DMS79 (cell line): Measurements from ENCODE around the gene POLR2M.

Source experiments
- DNase-seq: peaks from one replicate; lab custom pipeline; 2025; lab: John Stamatoyannopoulos, UW

The POLR2M gene

DNA sequence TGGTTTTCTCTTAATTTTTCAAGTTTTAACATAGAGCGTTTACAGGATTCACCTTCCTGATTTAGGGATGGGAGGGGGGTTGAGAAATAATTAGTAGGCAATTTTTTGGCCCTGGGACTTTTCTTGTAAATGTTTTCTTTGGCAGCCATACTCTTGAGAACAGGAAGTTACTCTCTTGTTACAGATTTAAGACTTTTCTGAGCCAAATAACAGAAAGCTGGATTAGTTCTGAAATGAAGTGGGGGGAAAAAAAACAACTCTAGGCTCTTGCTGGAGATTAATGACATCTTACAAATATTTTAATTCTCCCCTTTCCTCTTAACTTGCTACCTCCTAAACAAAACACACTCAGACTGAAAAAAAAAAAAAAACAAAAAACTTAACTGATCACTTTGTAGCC is 13.8 kb upstream of the POLR2M start:
- no peak for DNase-seq

DNA sequence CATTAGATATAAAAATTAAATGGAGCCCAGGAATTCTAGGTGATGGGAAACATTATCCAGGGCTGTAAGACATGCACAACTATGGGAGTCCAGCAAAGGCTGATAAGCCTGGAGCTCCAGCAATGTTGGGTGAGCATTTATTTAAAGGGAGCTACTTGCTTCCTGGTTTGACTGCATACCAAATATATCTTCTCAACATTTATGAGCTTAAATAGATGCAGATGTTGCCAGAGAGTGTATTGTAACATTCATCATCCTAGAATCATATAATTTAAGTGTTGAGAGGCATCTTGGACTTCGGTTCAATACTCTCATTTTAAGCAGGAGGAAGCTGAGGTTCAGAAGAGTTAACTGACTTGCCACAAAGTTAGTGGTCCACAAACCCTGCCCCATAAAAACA is 12.2 kb upstream of the POLR2M start:
- DNase-seq: no peak

DNA sequence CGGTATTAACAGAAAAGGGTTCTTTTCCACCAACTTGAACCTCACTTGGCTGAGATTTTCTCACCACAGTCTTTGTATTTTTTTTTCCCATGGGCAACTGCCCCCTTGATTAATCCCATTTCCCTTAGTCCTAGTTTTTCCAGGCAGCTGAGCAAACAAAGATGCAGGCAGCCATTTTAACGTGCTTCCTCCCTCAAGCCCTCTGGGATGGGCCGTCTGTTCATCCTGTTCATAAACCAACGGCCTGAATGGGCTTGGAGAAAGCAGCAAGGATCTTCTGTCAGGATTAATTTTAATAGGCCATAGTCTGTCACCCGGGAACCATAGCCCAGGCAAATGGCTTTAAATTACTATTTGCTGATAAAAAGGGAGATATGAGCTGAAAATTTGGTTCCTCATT is 10.4 kb upstream of the POLR2M start:
- no peak for DNase-seq

DNA sequence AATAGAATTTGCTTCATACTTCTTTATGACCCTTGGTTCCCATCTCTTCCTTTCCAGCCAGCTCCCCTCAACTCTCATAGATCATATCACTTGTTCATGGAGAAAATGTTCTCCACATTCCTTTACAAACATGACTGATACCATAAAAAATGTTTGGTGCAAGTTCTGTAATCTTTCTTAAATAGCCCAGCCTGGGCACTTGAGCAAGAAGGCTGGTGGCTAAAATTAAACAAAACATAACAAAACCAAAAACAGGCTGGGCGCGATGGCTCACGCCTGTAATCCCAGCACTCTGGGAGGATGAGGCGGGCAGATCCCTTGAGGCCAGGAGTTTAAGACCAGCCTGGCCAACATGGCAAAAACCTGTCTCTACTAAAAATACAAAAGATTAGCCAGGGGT is 8.9 kb upstream of the POLR2M start:
- DNase-seq: no peak

DNA sequence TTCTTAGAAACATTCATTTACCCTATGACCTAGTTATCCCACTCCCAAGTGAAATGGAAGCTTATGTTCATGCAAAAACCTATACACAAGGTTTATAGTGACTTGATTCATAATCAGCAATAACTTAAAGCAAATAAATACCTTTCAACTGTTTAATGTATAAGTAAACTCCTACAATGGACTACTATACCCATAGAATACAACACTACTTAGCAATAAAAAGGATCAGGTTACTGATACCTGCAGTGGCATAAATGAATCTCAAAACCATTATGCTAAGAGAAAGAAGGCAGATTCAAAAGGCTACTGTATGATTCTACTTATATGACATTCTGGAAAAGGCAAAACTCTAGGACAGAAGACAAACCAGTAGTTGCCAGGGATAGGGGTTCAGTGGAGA is 8.3 kb upstream of the POLR2M start:
- no peak for DNase-seq

DNA sequence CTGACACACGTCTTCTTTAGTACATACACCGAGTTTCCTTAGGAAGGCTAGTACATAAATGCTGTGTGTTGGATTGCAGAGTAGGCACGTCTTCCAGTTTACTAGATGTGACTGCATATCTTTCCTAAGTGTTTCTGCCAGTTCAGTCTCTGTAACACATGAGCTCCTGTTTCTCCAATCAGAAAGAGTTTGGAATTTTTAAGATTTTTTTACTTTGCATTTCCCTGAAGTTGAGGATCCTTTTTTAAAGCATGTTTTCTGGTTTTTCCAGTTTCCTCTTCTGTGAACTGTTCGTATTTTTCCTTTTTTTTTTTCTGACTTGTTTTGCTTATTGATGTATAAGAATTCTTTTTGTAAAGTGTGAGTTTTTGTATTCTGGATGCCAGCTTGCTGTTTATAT is 7.5 kb upstream of the POLR2M start:
- no peak for DNase-seq

DNA sequence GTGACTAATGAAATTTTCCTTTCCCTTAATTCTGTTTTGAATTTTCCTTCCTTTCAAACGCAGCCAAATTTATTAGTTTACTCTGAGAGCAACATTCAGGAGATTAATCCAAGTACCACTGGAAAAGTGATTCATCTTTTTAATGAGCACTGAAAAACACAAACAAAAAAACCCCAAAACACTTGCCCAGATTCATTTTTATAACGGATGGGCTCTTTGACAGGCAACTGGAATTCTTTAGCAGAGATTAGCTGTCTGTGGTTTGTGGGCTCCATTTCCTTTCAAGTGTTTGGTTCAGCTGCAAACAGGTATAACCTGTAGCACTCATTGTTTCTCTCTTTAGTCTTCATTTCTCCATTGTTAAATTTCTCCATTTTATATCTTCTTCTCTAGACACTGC is 3.1 kb upstream of the POLR2M start:
- peak; percentile 54 for DNase-seq

DNA sequence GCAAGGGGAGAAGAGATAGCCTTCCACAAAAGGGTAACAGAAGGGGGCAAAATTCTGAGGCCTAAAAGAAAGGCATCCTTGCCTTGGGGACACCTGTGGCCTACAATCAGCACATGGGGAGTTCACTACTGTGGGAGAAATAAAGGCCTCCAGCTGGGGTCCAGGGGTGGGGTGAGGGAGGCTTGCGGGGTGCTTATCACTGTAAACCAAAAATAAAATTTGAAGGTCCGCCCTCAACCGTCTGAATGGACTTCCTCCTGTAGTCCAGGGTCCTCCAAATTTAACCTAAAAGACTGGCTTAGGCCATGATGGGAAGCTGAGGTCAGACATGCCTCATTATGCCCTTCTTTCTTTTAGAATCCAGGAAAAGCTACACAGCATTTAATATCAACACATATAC is 2.1 kb upstream of the POLR2M start:
- no peak for DNase-seq

DNA sequence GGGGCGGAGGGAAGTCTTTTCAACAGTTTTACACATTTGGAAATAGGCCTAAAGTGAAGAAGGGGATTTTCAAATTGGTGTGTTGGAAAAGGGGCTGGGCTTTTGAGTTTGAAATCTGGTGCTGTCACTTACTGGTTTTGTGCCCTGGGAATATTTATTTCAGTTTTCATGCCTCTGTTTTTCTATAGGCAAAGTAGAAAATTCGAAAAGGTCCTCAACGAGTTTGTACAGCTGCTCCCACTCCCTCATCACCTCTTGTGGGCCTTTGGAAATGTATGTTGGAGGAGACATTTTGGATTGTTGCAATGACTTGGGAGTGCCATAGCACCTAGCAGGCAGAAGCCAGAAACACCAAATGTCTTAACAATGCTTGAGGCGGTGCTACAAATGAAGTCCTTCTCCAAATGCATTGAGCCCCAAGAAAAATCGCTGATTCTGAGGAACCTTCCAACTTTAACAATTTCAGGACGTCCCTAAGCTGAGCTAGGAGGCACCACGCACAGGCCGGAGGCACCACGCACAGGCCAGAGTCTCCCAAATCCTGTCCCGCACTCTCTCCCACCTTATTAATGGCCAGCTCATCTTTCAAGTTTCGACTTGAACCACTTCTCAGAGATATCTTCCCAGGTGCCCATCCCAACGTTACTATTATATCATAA is 639 bp upstream of the POLR2M start:
- DNase-seq: no peak

DNA sequence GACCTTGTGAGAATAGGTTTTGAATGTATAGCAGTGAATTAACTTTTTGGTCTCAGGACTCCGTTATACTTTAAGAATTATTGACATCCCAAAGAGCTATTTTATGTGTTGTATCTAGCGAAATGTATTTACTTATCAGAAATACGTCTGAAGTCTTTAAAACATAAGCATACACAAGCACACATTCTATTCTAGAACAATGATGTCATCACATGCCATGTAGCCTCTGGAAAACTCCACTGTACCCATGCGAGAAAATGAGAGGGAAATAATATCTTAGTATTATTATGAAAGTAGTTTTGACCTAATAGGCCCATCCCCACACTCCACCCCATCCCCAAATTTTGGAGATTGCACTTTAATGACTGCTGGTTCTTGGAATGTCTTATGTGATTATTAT is 1.5 kb downstream of the POLR2M start:
- no peak for DNase-seq

DNA sequence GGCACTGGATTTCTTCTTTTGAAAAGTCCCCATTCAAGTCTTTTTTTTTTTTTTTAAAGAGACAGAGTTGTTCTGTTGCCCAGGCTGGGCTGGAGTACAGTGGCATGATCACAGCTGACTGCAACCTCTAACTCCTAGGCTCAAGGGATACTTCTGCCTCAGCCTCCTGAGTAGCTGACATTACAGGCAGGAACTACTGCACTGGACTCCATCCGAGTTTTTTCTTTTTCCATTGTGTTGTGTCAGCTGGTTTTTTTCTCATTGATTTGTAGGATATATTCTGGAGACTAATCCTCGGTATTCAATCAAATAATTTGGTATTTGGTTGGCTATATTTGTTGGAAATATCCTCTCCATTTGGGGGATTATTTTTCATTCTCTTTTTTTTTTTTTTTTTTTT is 11.8 kb downstream of the POLR2M start:
- no peak for DNase-seq

DNA sequence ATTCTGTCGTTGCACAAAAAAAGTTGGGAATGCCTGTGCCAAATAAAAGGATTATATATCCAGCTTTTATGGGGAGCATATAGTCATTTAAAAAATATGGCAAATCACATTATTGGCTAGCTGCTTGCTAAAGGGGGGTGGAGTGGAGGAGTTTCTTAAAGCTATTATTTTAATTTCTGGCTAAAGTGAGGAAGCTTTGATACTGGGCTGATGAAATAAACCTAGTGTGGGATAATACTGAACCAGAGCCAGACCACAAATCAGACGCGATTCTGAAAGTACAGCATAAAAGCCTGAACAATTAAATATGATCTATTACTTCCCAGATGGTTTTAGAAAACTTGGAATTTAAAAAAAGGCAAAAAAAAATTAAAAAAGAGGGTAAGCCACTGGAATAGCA is 14.4 kb downstream of the POLR2M start:
- DNase-seq: no peak

DNA sequence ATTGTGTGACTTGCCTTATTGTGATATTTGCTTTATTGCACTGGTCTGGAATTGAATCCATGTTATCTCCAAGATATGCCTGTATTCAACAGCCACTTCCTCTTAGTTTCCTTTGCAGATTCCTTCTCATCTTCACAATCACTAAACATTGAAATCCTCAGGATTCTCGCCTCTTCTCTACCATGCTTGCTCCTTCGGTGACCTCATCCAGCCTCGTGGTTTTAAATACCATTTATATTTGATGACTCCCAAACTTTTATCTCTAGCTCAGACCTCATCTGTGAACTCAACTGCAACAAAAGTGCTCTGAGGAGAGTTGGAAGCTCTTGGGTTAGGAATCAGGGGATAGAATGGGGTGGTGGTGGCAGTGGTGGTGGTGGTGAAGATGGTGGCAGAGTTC is 19.9 kb downstream of the POLR2M start:
- no peak for DNase-seq

DNA sequence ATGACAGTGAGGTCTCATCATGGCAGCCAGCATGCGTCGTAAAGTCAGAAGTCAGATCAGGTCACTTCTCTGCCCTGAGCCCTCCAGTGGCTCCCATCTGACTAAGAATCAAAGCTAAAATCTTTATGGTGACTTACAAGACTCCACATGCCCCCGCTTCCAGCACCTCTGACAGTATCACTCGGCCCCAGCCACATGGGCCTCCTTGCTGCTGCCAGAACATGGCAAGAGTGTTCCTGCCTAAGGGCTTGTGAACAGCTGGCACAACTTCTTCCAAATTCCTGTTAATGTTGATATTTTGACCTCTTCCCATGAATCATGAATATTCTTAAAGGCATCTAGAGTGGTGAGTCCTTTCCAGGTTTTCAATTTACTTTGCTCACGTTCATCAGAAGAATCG is 20.5 kb downstream of the POLR2M start:
- DNase-seq: no peak

DNA sequence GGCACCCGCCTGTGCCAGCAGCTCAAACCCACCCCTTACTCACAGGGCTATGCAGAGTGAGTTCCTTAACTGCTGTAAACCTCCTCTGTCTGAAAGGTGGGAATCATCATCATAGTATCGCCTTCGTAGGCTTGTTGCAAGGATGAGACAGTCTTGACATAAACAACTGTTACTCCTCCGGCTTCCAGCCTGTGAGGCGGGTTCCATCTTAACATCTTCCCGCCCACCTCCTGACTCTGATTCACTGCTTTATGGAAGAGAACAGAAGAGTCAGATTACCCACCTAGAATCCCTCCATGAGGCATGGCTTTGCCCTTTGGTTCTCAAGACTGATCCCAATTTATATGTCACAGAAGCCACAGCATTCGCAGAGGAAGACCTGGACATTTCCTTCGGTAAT is 21.9 kb downstream of the POLR2M start:
- DNase-seq: no peak

DNA sequence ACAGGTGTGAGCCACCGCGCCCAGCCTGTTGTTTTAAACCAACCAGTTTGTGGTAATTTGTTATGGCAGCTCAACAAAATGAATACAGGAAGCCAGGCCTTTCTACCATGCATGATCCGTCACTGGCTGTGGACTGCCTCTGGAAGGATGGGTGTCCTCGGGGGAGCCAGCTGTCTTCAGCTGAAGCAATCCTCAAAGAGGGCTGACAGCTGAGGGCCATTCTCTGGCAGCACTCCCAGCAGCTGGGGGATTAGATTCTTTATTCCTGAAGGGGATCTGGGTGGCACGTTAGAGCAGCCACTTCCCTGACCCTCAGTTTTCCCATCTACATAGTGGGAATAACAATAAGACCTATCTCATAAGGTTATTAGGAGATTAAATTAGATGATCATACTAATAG is 24.4 kb downstream of the POLR2M start:
- no peak for DNase-seq

DNA sequence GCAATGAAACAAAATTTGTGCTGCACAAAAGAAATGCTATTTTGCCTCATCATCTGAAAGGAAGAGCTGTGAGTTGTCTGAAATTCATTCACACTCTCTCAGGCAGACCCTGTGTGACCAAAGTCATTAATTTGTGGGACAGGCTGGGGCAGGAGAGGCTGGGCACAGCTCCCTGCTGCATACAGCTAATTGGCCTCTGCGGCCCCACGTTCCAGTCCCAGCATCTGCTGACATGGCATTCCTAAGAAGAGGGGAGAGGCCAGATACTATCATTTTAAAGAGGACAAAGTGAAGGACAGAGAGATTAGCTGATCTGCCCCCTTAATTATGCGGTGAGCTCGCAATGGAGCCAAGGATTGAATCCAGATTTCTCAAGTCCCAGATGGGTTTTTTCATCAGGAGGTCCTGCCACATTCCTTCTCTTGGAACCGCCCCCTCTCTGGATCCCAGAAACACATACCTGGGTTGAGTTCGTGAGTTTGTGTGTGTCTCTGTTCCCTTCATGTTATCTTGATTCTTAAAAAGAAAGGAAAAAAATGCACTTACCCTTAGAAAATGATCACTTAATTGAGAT is 25.1 kb downstream of the POLR2M start:
- DNase-seq: no peak

DNA sequence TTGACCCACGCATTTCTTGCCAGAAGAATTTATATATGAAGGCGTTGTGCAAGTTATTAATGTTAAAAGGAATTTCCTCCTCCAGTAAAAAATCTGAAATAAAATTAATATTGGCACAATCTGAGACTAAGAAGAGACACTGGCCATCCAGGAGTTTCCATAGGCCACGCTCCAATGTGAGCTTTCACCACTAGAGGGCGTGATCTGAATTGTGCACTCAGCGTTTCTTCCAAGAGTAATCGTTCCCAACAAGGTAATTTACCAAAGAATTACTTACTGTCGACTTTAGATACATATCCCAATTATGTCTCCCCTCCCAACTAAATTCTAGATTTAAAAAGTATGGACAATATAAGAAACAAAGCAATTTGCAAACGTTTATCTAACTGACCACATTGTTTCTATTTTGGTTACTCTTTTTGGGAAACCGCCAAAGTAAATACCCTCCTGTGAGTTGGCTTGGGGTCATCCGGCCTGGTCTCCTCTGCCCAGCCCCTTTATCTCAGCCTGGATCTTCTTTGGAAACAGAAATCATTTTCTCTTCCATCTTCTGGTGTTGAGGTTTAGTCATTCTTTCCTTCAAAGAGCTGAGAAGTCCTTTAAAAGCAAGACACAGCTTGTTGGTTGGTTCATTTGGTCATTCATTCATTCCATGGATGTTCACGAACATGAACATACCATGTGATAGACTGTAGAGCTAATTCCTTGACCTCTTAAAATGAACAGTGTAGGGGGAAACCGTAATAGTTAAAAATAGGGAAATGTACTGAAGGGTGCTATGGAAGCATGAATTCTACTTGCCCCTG is 26.2 kb downstream of the POLR2M start:
- no peak for DNase-seq

DNA sequence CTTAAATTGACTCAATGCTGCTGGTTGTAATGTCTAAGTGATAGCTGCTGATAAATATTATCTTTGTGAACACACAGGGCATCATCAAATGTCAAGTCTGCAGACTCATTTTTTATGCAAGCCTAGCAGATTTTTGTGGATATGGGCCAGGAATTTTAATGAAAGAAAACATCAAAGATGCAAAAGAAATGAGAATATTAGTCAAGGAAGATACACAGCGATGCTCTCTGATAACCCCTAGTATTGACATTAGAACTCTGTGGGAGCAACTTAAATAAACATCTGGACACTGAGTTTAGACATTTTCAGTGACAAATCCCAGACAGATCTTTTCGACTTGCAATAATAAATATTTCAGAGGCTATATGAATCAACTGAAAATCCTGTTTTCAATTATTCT is 28.3 kb downstream of the POLR2M start:
- DNase-seq: no peak

DNA sequence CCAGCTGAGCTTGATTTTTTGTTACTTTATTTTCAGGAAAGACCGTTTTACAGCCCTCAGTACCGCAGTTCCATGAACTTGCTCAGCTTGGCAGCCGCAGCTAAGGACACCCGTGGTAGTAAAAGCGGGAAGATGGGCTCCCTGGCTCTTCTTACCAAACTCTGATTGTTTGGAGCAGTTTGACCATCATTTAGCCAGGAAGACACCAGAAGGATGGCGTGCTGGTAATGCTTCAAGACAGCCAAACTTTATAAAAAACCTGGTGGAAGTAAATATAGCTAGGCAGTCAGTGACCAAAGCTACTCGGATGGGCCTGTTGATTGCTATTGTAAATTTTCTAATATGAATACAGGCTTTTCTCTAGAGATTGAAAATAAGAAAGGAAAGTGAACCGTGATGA is 28.9 kb downstream of the POLR2M start:
- DNase-seq: no peak

DNA sequence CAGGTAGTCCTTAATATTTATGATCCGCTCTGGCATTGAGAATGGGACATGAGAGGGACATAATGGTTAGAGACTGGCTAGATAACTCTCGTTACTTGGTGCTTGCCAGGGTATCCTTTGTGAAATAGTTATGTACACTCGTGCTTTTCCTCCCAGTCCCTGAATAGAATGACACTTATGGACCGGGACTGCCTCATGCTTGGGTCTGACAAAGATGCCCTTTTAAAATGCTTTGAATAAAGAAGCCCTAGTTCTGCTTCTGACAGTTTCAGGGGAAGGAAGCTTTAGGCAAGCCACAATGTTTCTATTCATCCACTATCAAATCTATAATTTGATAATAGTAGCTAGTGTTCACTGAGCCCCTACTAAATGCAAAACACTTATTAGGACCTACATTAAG is 29.4 kb downstream of the POLR2M start:
- DNase-seq: no peak

DNA sequence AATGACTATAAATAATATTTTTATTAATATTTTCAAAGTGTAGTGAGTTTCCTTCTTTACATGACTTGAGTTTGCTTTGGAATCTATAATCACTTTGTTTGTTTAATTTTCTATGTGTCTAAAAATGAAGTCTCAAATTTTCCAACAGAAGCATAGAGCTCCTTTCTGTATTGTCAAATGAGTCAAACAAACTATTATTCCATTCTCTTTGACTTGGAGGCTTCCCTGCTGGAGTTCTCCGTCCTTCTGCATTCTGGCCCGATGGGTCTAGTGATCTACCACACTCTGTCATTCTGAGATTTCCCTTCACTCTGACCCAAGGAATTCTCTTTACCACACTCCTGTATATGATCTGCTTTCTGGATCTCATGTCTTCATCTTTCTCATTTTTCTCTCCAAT is 30.1 kb downstream of the POLR2M start:
- DNase-seq: no peak

DNA sequence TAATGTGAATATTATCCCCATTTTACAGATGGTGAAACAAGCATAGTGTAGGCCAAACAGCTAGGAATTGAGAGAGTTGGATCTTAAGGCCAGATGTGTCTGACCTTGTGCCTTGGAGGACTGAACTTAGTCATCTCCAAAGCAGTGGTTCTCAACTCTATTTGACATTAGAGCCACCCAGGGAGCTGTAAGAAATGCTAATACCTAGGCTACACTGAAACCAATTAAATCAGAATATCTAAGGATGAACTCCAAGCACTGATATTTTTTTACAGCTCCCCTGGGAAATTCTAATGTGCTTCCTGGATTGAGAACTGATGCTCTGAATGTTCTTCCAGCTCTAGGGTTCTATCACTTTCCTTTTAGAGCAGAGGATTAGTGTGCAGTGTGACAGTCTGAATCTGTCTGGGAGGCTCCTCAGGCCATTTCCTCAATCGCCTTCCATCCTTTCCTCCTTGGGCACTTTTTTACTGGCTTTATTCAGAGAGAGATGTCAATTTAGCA is 32.3 kb downstream of the POLR2M start:
- no peak for DNase-seq
